GM12878 (cell line): ENCODE results near the gene ELFN2. TPM values are rescaled to one million over a fixed set of nuclear protein-coding genes. Genes with fewer than 3 reads are reported as not detected.

ENCODE experiments used
- ATAC-seq: fragments of 200-7000 bp; cut with Tn5 transposase; 3 replicates; pipeline ENCODE4 v1.9.1; 2020; ENCODE audit warnings: mild to moderate bottlenecking, moderate library complexity
- BruUV-seq: library from RNA; stranded (reverse); fragments of 400-500 nt; replicated peaks from 2 replicates; lab custom pipeline; 2021; lab: Mats Ljungman, UMichigan
- CTCF ChIA-PET: fragments of 300-600 bp; sonication (Branson Sonifier 250); formaldehyde crosslinking; extraction: SDS; loops from one replicate; lab custom pipeline; 2021; ENCODE audit warnings: inconsistent platforms; lab: Yijun Ruan, JAX
- POLR2A ChIA-PET: fragments of 350-600 bp; formaldehyde crosslinking; extraction: SDS; loops from one replicate; lab custom pipeline; 2021; ENCODE audit warnings: inconsistent platforms; lab: Charles Lee
- RAD21 ChIA-PET: fragments of 300-600 bp; sonication (Branson Sonifier 250); formaldehyde crosslinking; loops from one replicate; lab custom pipeline; 2023; ENCODE audit warnings: antibody characterized with exemption; ENCODE audit not compliant: unreplicated experiment; lab: Charles Lee
- SMC1A ChIA-PET: fragments of 300-600 bp; sonication (Branson Sonifier 250); formaldehyde crosslinking; loops from one replicate; lab custom pipeline; 2023; ENCODE audit not compliant: unreplicated experiment, uncharacterized antibody; lab: Charles Lee
- DNase-seq: peaks from one replicate; pipeline ENCODE4 v3.0.0-alpha.2; 2011; ENCODE audit warnings: low read depth, low spot score
- FAIRE-seq: peaks from 3 replicates; lab custom pipeline; 2011; peaks lifted over from hg19 to GRCh38; lab: Jason Lieb, UNC
- H2AFZ ChIP-seq: 2 replicates; pipeline ENCODE4 v1.6.0; 2011; ENCODE audit warnings: low read depth, low read length, control low read depth; ENCODE audit not compliant: control insufficient read depth
- H3K27ac ChIP-seq: 2 replicates; pipeline ENCODE4 v1.5.1; 2011; ENCODE audit warnings: control low read depth; ENCODE audit not compliant: control insufficient read depth, insufficient read depth
- H3K27me3 ChIP-seq, 2 experiments: replicated peaks in 1 of 2; 2 replicates each; pipeline versions ENCODE4 v1.6.0 to v1.6.1; 2011; ENCODE audit warnings: low read length in 1 of 2; ENCODE audit not compliant: control insufficient read depth in 2 of 2, insufficient read depth in 2 of 2
- H3K36me3 ChIP-seq, 2 experiments: 2 replicates each; pipeline ENCODE4 v1.5.1; 2011; ENCODE audit warnings: low read length in 1 of 2; ENCODE audit not compliant: control insufficient read depth in 2 of 2, insufficient read depth in 2 of 2
- H3K4me1 ChIP-seq: 2 replicates; pipeline ENCODE4 v1.6.1; 2011; ENCODE audit warnings: mild to moderate bottlenecking, low read length, moderate library complexity, mixed read lengths; ENCODE audit not compliant: control insufficient read depth, insufficient read depth
- H3K4me2 ChIP-seq: 2 replicates; pipeline ENCODE4 v1.6.0; 2011; ENCODE audit warnings: control low read depth; ENCODE audit not compliant: control insufficient read depth, insufficient read depth
- H3K4me3 ChIP-seq: fragments of 200-600 bp; sonication (generic); 2 replicates; pipeline ENCODE4 v1.5.1; 2016
- H3K79me2 ChIP-seq: 2 replicates; pipeline ENCODE4 v1.6.0; 2011; ENCODE audit warnings: low read length; ENCODE audit not compliant: control insufficient read depth, insufficient read depth
- H3K9ac ChIP-seq: 2 replicates; pipeline ENCODE4 v1.8.0; 2011; ENCODE audit warnings: low read length, control low read depth, mixed read lengths; ENCODE audit not compliant: control insufficient read depth, insufficient read depth
- H3K9me3 ChIP-seq: replicated peaks from 3 replicates; pipeline ENCODE4 v1.5.1; 2011; ENCODE audit warnings: mild to moderate bottlenecking, low read length; ENCODE audit not compliant: control insufficient read depth, insufficient read depth
- H4K20me1 ChIP-seq: 2 replicates; pipeline ENCODE4 v1.6.0; 2011; ENCODE audit not compliant: control insufficient read depth, insufficient read depth
- CREB1 ChIP-seq: IDR thresholded peaks from 2 replicates; pipeline ENCODE4 v1.6.1; 2012; ENCODE audit warnings: low read depth, mild to moderate bottlenecking, inconsistent platforms
- CREM ChIP-seq: IDR thresholded peaks from 2 replicates; pipeline ENCODE4 v1.6.1; 2014; ENCODE audit warnings: antibody characterized with exemption, low read depth
- FOXK2 ChIP-seq: fragments of 450-650 bp; IDR thresholded peaks from 2 replicates; pipeline ENCODE4 v1.6.1; 2017; ENCODE audit warnings: mild to moderate bottlenecking, moderate library complexity
- SIX5 ChIP-seq: IDR thresholded peaks from 2 replicates; pipeline ENCODE4 v1.6.1; 2011; ENCODE audit warnings: mild to moderate bottlenecking, low read depth, low read length, moderate library complexity; ENCODE audit not compliant: severe bottlenecking
- WGBS: methylation state at CpG from one replicate; pipeline ENCODE4 v1.1.6; 2016; ENCODE audit warnings: low lambda C conversion rate; ENCODE audit not compliant: insufficient replicate concordance, insufficient coverage; ENCODE audit errors: missing lambda C conversion rate; 5-methylcytosine and 5-hydroxymethylcytosine counted together
- in situ Hi-C: fragments of 300-500 bp; cut with MboI; formaldehyde crosslinking; loops from 9 replicates; pipeline ENCODE4 v1.14.3; 2018; ENCODE audit warnings: mixed read lengths
- intact Hi-C: fragments of 100-400 bp; cut with micrococcal nuclease; formaldehyde crosslinking; loops from one replicate; pipeline ENCODE4 v1.14.2; 2022; ENCODE audit not compliant: unreplicated experiment
- polyA plus RNA-seq, 11 experiments: library from polyadenylated mRNA; depleted of rRNA in 4 of 11; unstranded in 6 of 11; stranded (reverse) in 5 of 11; fragments of >200 nt; fragmentation: Nextera tagmentation in 4 of 11; fragmentation: Illumina TruSeq in 1 of 11; extraction: Ambion mirVana in 4 of 11; extraction: Trizol in 1 of 11; gene quantifications; 1 replicate in 1 of 11; 2 replicates in 10 of 11; pipeline versions ENCODE4 v1.2.1 to v1.2.3, GENCODE V29; 2011 to 2016; ENCODE audit warnings: inconsistent platforms in 2 of 11, missing spikeins in 2 of 11, low read depth in 1 of 11
- total RNA-seq, 4 experiments: library from RNA; depleted of rRNA in 3 of 4; stranded (reverse); fragments of >200 nt in 3 of 4; fragmentation: Illumina TruSeq in 1 of 4; extraction: Trizol in 1 of 4; gene quantifications; 2 replicates each; pipeline versions ENCODE4 v1.2.1 to v1.2.3, GENCODE V29; 2013 to 2021
- TF ChIP-seq, protein P1 (sequence below): fragments of 450-650 bp; IDR thresholded peaks from 2 replicates; pipeline ENCODE4 v1.6.1; 2016; ENCODE audit warnings: mild to moderate bottlenecking

Gene ELFN2
- total and polyA plus RNA-seq, 10 of the 15 experiments (the other 5 are each of a cell fraction or from before 2014, with no cell fraction given) = 0.03 to 0.05 TPM; not detected in 8

DNA sequence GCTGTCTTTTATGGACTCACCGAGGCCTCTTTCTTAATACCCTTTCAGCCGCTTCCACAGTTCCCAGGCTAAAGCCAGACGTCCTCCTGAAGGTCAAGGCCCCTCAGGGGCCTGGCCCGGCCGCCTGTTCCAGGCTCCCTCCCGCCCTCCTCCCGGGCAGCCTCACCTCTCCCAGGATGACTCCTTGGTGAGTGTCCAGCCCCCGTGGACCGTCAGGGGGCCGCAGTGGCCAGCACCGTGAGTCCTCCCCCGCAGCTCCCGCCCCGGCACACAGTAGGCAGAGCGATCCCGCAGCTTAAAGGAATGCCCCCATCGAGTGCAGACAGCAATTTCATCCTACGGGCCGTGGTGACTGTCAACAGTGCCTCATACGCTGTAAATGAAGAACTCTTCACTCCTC, 32.9 kb downstream of the ELFN2 start:
- Histone ChIP-seq H3K27ac (no peak overlapping the region), H3K9me3 (no peaks in the 10 kb centered on the region), H3K9ac (no peak overlapping the region), H3K79me2 (no peaks in the 10 kb centered on the region)
- SMC1A ChIA-PET = no interaction called here
- RAD21 ChIA-PET = no interaction called here
- no peak for ATAC-seq
- TF ChIP-seq SIX5 = no peak
- TF ChIP-seq, protein P1, sequence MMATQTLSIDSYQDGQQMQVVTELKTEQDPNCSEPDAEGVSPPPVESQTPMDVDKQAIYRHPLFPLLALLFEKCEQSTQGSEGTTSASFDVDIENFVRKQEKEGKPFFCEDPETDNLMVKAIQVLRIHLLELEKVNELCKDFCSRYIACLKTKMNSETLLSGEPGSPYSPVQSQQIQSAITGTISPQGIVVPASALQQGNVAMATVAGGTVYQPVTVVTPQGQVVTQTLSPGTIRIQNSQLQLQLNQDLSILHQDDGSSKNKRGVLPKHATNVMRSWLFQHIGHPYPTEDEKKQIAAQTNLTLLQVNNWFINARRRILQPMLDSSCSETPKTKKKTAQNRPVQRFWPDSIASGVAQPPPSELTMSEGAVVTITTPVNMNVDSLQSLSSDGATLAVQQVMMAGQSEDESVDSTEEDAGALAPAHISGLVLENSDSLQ = no peak
- TF ChIP-seq, all 136 proteins: peak for 0
- ChIA-PET POLR2A (no interaction called here), CTCF (interaction anchor here (1.0 kb wide), 1 partner anchor 126 kb away, joined by 3 read pairs; no protein-coding TSS in a partner anchor)
- Histone ChIP-seq H3K36me3 (no peaks in the 10 kb centered on the region), H3K4me1 (no peaks in the 10 kb centered on the region), H3K4me2 (no peak overlapping the region), H3K4me3 (no peak overlapping the region), H4K20me1 (no peaks in the 10 kb centered on the region), H2AFZ (no peak overlapping the region), H3K27me3 (no peaks in the 10 kb centered on the region; a peak in 2 of 4 replicates)
- in situ Hi-C loops (no loop called here), intact Hi-C loops (no loop called here)
- no TSS peak for BruUV-seq
- FAIRE-seq (no peak), DNase-seq (no peak)
- WGBS = 53% methylated on average over 17 of the region's 20 CpGs

DNA sequence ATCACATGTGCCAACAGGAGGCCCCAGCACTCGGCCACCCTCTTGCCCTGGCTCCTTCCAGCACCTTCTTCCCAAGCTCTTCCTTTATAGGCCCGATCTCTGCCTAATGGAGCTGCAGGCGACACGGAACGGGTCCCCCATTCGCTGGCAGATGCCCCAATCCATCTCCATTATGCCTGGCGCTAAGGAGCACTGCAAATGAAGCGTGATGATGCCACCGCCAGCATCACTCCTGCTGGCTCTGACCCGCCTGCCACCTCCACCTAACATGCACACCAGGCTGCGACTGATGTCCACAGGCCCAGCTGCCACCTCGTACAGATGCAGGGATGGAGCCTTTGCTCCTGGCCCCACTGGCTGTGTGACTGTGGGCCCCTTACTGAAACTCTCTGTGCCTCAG, 33.5 kb downstream of the ELFN2 start:
- Histone ChIP-seq H3K27ac (no peak overlapping the region), H2AFZ (no peak overlapping the region), H3K4me2 (no peak overlapping the region), H3K36me3 (no peaks in the 10 kb centered on the region), H4K20me1 (no peaks in the 10 kb centered on the region), H3K79me2 (no peaks in the 10 kb centered on the region), H3K4me1 (no peaks in the 10 kb centered on the region), H3K27me3 (no peaks in the 10 kb centered on the region; a peak in 2 of 4 replicates), H3K9me3 (no peaks in the 10 kb centered on the region), H3K9ac (no peak overlapping the region), H3K4me3 (no peak overlapping the region)
- ChIA-PET POLR2A (no interaction called here), RAD21 (no interaction called here), SMC1A (no interaction called here), CTCF (interaction anchor here (1.0 kb wide), 1 partner anchor 126 kb away, joined by 3 read pairs; no protein-coding TSS in a partner anchor)
- intact Hi-C loops = no loop called here
- in situ Hi-C loops = no loop called here
- no TSS peak for BruUV-seq
- WGBS = 40% methylated on average over 12 of the region's 12 CpGs
- FAIRE-seq (no peak), ATAC-seq (no peak), DNase-seq (no peak)
- TF ChIP-seq CREB1 (no peak), FOXK2 (no peak), CREM (no peak)
